ENCODE measurements around the gene PKP1.

PKP1 gene

DNA sequence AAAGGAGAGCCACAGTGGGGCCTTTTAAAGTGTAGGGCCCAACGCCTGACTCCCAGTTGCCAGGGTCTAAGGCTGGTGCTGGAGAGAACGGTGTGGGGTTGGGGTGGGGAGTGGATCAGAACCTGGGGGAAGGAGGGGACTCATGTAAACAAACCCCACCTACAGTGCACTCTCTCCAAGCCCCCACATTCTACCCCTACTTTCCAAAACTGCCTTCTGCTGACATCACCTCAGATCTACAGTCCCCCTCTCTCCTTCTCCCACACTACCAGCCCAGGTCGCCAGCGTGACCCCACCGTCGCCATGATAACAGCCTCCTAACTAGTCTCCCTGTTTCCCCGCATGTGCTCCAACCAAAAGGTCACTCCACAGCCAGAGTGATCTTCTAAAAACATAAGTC, 67.6 kb downstream of the PKP1 start:
- no peak for ATAC-seq
- TF ChIP-seq ZNF8 (CRISPR knock-in tag; IDR thresholded peaks at IDR 0.05), result no peak
- TF ChIP-seq, protein P1, sequence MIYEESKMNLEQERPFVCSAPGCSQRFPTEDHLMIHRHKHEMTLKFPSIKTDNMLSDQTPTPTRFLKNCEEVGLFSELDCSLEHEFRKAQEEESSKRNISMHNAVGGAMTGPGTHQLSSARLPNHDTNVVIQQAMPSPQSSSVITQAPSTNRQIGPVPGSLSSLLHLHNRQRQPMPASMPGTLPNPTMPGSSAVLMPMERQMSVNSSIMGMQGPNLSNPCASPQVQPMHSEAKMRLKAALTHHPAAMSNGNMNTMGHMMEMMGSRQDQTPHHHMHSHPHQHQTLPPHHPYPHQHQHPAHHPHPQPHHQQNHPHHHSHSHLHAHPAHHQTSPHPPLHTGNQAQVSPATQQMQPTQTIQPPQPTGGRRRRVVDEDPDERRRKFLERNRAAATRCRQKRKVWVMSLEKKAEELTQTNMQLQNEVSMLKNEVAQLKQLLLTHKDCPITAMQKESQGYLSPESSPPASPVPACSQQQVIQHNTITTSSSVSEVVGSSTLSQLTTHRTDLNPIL (CRISPR knock-in tag; IDR thresholded peaks at IDR 0.05; ENCODE audit: low read depth), result no peak
- TF ChIP-seq ZFP3 (CRISPR knock-in tag; IDR thresholded peaks at IDR 0.05), result no peak
- TF ChIP-seq BACH2 (CRISPR knock-in tag; IDR thresholded peaks at IDR 0.05; ENCODE audit: borderline replicate concordance), result no peak
- TF ChIP-seq, protein P2, sequence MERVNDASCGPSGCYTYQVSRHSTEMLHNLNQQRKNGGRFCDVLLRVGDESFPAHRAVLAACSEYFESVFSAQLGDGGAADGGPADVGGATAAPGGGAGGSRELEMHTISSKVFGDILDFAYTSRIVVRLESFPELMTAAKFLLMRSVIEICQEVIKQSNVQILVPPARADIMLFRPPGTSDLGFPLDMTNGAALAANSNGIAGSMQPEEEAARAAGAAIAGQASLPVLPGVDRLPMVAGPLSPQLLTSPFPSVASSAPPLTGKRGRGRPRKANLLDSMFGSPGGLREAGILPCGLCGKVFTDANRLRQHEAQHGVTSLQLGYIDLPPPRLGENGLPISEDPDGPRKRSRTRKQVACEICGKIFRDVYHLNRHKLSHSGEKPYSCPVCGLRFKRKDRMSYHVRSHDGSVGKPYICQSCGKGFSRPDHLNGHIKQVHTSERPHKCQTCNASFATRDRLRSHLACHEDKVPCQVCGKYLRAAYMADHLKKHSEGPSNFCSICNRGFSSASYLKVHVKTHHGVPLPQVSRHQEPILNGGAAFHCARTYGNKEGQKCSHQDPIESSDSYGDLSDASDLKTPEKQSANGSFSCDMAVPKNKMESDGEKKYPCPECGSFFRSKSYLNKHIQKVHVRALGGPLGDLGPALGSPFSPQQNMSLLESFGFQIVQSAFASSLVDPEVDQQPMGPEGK (CRISPR knock-in tag; IDR thresholded peaks at IDR 0.05; ENCODE audit: borderline replicate concordance), result no peak

DNA sequence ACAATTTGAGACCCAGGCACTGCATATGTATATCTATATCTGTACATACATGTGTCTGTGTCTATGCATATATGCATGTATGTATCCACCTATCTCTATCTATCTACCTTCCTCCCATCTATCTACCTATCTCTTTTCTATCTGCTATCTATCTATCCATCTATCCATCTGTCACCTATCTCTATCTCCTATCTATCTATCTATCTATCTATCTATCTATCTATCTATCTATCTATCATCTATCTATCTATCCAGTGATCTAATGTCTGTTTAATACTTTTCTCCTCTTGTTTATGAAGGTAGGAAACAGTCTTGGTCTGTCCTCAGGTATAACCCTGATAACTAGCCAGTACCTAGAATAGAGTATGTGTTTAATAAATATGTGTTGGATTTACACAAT, 68.3 kb downstream of the PKP1 start:
- TF ChIP-seq BACH2 (CRISPR knock-in tag; IDR thresholded peaks at IDR 0.05; ENCODE audit: borderline replicate concordance), result no peak
- ATAC-seq, result no peak

DNA sequence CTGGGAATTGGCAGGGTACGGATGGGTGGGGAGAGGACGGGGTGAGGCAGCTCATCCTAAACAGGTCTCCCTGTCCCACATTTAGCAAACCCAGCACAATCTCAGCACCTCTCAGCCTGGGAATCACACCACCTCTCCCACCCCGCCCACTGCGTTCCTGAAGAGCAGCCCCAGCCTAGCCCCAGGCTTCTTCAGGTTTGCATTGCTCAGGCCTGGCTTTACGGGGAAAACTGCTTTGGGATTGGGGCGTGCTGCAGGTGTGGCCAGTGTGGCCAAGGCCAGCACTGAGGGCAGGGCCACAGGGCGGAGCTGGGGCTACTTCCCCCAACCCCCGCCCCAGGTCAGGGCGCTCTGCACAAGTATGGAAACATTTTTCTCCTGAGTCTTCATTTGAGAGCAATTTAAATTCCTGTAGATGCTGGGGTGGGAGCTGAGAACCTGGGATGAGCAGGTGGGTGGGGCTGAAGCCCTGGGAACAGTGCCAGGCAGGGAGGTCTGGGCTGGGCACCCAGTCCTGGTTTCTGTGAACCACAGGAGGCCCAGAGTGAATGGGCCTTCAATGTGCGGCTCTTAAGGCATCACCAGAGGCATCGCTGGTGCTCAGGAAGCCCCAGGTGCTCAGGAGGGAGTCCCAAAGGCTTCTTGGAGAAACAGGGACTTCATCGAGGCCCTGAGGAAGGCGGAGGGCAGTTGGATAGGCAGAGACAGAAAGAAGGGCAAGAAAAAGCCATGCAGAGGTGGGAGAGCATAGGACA, 70.1 kb downstream of the PKP1 start:
- ATAC-seq, result no peak
- TF ChIP-seq, protein P2 (CRISPR knock-in tag; IDR thresholded peaks at IDR 0.05; ENCODE audit: borderline replicate concordance), result no peak
- TF ChIP-seq ZNF565 (CRISPR knock-in tag; conservative IDR thresholded peaks at IDR 0.05; ENCODE audit: low read depth) (no peak), ZC3H10 (CRISPR knock-in tag; IDR thresholded peaks at IDR 0.05) (no peak)

DNA sequence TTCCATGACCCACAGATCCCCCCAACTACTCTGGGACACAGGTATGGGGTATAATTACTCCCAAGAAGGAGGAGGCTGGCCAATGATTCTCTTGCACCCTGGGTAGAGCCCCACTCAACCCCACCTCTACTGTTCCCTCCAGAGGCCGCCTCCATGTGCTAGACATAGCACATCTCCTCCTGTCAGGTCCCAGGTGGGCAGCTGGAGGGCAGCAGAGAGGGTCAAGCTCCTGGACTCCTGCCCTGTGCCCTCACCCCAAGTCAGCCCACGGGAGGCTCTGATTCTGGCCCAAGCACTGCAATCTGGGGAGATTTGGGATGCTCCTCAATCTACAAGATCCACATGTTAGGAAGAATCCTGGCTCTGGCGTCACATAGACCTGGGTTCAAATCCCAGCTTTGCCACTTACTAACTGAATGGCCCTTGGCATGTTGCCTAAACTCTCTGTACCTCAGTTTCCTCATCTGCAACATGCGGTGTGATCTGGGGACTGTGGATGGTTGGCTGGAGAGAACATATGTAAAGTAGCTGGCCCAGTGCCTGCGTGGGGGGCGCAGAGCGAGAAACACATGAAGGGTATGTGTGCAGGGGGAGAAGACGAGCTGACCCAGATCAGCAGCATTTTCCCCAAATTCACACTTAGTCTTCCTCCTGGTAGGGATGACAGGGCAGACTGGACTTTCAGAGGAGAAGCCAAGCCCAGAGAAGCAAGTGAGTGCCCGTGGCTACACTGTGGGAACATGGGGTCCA, 71.0 kb downstream of the PKP1 start:
- TF ChIP-seq ZNF565 (CRISPR knock-in tag; conservative IDR thresholded peaks at IDR 0.05; ENCODE audit: low read depth) (no peak), SNAI2 (CRISPR knock-in tag; IDR thresholded peaks at IDR 0.05) (no peak), ZNF70 (CRISPR knock-in tag; IDR thresholded peaks at IDR 0.05) (no peak), RARB (CRISPR knock-in tag; IDR thresholded peaks at IDR 0.05) (no peak), OSR1 (CRISPR knock-in tag; IDR thresholded peaks at IDR 0.05) (no peak), ZNF8 (CRISPR knock-in tag; IDR thresholded peaks at IDR 0.05) (no peak), CSDC2 (CRISPR knock-in tag; IDR thresholded peaks at IDR 0.05) (no peak), TCF4 (CRISPR knock-in tag; IDR thresholded peaks at IDR 0.05; ENCODE audit: borderline replicate concordance) (no peak), ARNTL (CRISPR knock-in tag; IDR thresholded peaks at IDR 0.05; ENCODE audit: borderline replicate concordance, low read depth) (no peak), PPARA (CRISPR knock-in tag; IDR thresholded peaks at IDR 0.05; ENCODE audit: borderline replicate concordance) (no peak), TOX (CRISPR knock-in tag; IDR thresholded peaks at IDR 0.05; ENCODE audit: borderline replicate concordance) (no peak), BACH2 (CRISPR knock-in tag; IDR thresholded peaks at IDR 0.05; ENCODE audit: borderline replicate concordance) (no peak), ZFP3 (CRISPR knock-in tag; IDR thresholded peaks at IDR 0.05) (no peak), ISL1 (CRISPR knock-in tag; IDR thresholded peaks at IDR 0.05) (no peak)
- TF ChIP-seq, protein P2 (CRISPR knock-in tag; IDR thresholded peaks at IDR 0.05; ENCODE audit: borderline replicate concordance), result no peak
- TF ChIP-seq, protein P3, sequence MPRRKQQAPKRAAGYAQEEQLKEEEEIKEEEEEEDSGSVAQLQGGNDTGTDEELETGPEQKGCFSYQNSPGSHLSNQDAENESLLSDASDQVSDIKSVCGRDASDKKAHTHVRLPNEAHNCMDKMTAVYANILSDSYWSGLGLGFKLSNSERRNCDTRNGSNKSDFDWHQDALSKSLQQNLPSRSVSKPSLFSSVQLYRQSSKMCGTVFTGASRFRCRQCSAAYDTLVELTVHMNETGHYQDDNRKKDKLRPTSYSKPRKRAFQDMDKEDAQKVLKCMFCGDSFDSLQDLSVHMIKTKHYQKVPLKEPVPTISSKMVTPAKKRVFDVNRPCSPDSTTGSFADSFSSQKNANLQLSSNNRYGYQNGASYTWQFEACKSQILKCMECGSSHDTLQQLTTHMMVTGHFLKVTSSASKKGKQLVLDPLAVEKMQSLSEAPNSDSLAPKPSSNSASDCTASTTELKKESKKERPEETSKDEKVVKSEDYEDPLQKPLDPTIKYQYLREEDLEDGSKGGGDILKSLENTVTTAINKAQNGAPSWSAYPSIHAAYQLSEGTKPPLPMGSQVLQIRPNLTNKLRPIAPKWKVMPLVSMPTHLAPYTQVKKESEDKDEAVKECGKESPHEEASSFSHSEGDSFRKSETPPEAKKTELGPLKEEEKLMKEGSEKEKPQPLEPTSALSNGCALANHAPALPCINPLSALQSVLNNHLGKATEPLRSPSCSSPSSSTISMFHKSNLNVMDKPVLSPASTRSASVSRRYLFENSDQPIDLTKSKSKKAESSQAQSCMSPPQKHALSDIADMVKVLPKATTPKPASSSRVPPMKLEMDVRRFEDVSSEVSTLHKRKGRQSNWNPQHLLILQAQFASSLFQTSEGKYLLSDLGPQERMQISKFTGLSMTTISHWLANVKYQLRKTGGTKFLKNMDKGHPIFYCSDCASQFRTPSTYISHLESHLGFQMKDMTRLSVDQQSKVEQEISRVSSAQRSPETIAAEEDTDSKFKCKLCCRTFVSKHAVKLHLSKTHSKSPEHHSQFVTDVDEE (CRISPR knock-in tag; IDR thresholded peaks at IDR 0.05), result no peak
- TF ChIP-seq, protein P1 (CRISPR knock-in tag; IDR thresholded peaks at IDR 0.05; ENCODE audit: low read depth), result no peak
- no peak for ATAC-seq

All from SK-N-SH treated with all-trans-retinoic acid at 6 μM for 48 hours (cell line).